DMS53 treated with DMSO at 0.1 percent for 48 hours (cell line): ENCODE measurements around the gene ARHGAP26.
A peak's percentile ranks its signal among the peaks of the same experiment; 100 is the strongest.
"Not testable (repeated sequence)": the region's sequence is repeated elsewhere in the genome, so short reads cannot be mapped to it uniquely, and the experiment has no call there.

Experiments used
- DNase-seq: peaks from one replicate; lab custom pipeline; 2025; ENCODE audit not compliant: unreplicated experiment; lab: John Stamatoyannopoulos, UW

Gene ARHGAP26

GRCh38 chr5:143073766-143074165 is 303.6 kb downstream of the ARHGAP26 start:
- no peak for DNase-seq

- peak; percentile 4 for DNase-seq
Measured at GRCh38 chr5:143074414-143074996, 304.3 kb downstream of the ARHGAP26 start.

GRCh38 chr5:143076377-143076776 is 306.2 kb downstream of the ARHGAP26 start:
- no peak for DNase-seq

- no peak for DNase-seq
Measured at GRCh38 chr5:143077453-143078103, 307.4 kb downstream of the ARHGAP26 start.

GRCh38 chr5:143078313-143078712 is 308.1 kb downstream of the ARHGAP26 start:
- DNase-seq: no peak

GRCh38 chr5:143078971-143079370 is 308.8 kb downstream of the ARHGAP26 start:
- DNase-seq: no peak

GRCh38 chr5:143080407-143080806 is 310.2 kb downstream of the ARHGAP26 start:
- no peak for DNase-seq

GRCh38 chr5:143080982-143081381 is 310.8 kb downstream of the ARHGAP26 start:
- no peak for DNase-seq

GRCh38 chr5:143083006-143083405 is 312.8 kb downstream of the ARHGAP26 start:
- no peak for DNase-seq

GRCh38 chr5:143084407-143084806 is 314.2 kb downstream of the ARHGAP26 start:
- no peak for DNase-seq

- DNase-seq: peak; percentile 46
Measured at GRCh38 chr5:143085319-143085917, 315.2 kb downstream of the ARHGAP26 start.

- DNase-seq: no peak
Measured at GRCh38 chr5:143086546-143086907, 316.4 kb downstream of the ARHGAP26 start.

GRCh38 chr5:143086908-143087637 is 316.9 kb downstream of the ARHGAP26 start:
- DNase-seq: peak; percentile 59

GRCh38 chr5:143088702-143089101 is 318.5 kb downstream of the ARHGAP26 start:
- DNase-seq: not testable (repeated sequence)

GRCh38 chr5:143090044-143090443 is 319.9 kb downstream of the ARHGAP26 start:
- DNase-seq: not testable (repeated sequence)

- DNase-seq: not testable (repeated sequence)
Measured at GRCh38 chr5:143092711-143093451, 322.7 kb downstream of the ARHGAP26 start.

- DNase-seq: no peak
Measured at GRCh38 chr5:143093452-143094086, 323.4 kb downstream of the ARHGAP26 start.

- no peak for DNase-seq
Measured at GRCh38 chr5:143094087-143094521, 323.9 kb downstream of the ARHGAP26 start.

GRCh38 chr5:143094608-143095007 is 324.4 kb downstream of the ARHGAP26 start:
- DNase-seq: not testable (repeated sequence)

GRCh38 chr5:143101121-143101520 is 330.9 kb downstream of the ARHGAP26 start:
- DNase-seq: no peak
